NCI-H2107 (cell line): ENCODE data around the gene RND3.

Experiments
- DNase-seq: peaks from one replicate; lab custom pipeline; 2025; lab: John Stamatoyannopoulos, UW

The RND3 gene

DNA sequence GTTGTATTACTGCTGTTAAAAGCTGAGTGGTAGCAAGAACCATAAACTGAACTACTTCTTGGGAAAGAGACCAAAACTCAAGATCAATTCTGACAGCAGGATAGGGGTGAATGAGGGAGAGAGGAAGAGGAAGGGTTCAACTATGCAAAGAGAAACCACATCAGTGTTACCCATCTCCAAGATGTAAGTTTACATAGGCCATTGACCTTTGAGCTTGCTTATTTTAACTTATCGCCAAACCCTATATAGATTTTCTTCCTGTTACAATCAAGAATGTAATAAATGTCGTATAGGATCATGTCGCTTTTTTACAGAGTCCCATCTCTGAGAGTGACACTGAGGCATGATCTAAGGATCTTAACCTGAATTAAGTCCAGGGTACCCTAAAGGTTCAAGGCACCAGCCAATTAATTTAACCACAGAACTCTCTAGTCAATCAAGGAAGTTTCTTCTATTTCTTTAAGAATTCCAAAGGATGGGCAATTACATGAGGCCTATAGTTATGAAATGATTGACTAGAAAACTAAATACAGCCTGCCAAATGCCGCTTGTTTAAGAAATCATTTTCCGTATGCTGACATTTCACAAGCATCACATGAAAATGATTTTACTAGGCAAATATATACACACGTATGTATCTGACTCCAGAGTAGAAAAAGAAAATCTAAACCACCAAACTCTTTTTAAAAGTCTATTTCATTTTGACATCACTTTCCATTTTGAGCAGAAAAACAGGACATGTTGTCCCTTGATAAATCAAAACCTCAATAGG is 11.8 kb downstream of the RND3 start:
- no peak for DNase-seq

DNA sequence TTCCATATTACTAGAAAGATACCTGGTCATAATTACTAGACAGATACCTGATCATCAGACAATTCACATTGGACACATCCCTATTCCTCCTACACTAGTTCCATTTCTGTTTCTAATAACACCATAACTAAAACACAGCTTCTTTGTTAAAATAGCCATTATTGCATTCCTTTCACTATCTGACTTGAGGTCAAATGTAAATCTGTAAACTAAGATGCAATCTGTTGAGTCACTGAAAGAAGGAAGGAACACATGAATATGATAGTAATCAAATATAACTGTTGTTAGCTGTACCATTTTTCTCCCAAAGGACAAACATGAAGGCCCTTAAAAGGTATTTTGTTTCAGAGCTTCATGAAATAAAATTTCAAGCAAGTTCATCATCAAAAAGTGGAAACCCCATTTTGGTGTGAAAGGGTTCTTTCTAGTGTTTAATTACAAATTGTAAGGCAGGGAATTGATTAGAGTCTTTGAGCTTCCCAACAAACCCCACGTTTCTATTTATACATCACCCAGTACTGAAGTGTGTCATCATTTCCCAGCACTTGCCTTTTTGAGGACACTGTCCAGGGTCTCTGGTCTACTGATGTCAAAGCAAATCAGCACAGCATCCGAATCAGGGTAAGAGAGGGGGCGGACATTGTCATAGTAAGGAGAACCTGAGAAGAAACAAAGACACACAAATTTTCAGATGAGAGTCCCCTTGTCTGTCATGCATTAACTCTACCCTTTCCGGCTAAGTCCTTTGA is 13.0 kb downstream of the RND3 start:
- DNase-seq: no peak

GRCh38 chr2:150473767-150474166 is 13.7 kb downstream of the RND3 start:
- no peak for DNase-seq

DNA sequence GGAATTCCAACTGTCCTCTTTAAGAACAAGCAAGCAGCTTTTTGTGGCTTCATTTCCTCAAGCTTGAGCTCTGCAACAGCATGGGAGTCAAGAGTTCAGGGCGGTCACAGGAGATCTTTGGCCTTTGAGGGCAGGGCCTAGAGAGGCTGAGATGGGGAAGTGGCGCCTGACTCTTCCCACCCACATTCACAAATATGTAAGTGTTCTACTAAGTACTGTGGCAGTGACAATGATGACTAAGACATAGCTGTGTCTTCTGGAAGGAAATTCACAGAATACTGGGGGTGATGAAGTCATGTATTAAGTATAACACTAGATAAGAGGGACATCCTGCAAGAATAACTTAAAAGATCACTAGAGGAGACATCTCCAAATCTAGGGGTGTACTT is 15.0 kb downstream of the RND3 start:
- no peak for DNase-seq

DNA sequence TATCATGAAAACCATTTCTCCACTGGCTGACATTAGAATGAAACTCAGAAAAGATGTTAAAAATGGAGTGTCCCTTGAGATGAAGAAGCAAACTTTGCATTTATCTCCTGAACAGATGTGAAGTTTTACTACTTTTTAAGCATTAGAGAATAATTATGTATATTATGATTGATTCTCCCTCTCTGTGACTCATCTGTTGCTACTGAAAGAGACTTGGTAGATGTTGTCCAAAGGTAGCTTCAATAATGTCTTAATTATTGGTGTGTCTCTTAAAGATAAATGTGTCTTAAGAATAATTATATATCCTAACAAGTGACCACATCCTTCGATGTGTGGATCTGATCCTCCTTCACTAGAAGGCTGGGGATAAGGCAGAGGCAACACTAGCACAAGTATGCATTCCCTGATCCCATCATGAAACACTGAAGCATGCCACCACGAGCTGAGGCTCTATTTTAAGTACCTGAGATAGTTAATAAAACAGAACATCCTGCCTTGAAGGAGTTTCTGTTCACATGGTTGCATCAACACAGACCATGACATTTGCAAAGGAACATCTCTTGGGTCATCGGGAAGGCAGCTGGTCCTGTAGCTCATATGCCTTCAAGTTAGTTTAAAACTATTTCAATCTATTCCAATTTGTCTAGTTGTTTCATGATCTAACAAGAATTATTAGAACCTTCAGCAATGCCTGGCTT is 15.5 kb downstream of the RND3 start:
- no peak for DNase-seq

DNA sequence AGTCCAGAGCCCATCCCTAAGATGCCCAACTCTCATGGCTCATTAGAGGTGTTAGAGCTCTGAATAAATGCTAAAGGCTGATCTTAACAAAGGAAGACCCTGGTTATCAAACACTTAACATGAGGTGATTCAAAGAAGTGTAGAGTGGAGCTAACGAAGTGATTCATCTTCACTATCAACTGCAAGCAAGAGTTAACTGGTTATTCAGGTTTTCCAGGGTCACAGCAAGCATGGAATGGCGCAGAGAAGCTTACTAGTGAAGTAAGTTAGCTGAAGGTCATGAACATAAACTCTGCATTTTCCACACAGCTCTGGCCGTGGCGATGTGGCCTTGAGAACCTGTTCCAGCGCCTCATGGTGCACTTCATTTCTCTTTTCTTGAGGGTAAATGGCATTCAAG is 17.0 kb downstream of the RND3 start:
- no peak for DNase-seq

GRCh38 chr2:150469706-150470274 is 17.7 kb downstream of the RND3 start:
- no peak for DNase-seq

DNA sequence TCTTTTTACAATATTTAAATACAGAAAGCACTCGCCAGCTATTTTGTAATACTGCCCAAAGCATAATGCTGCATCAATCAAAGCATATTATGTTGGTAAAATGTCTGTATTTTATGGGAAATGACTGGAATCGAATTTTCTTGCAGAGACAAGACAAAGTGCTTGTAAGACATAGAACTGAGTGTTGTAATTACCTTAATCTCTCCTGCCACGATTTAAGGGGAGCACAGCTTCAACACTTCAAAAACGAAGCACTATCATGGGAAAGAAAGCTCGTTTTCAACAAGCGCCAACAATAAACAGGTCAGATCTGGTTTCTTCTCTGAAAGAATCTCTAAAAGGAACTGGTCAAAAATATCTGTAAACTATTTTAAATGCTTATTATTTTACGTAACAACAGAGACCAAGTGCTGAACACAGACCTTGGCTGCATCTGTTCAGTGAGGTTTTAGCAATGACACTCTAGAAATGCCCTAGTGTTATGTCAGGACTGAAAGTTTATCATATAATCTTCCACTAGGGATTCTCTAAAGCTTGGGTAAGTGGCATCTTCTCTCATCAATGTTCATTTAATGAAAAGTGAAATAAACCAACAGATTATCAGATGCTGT is 19.0 kb downstream of the RND3 start:
- DNase-seq: no peak

DNA sequence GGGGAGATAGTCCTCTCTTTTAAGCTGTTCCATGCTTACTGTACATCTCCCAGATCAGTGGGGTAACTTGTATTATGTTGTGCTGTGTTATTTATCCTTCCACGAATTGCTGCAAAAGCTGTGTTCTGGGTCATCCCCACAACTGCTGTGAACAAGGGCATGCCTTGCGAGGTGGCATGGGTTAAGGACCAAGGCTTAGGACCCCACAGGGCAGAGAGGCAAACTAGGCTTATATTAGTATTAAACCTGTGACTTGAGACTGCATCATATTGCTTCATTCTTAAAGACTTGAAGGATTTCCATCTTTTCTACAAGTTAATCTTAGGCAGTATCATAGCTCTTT is 19.9 kb downstream of the RND3 start:
- DNase-seq: no peak

GRCh38 chr2:150466741-150467620 is 20.5 kb downstream of the RND3 start:
- no peak for DNase-seq

- DNase-seq: no peak
These were observed 21.5 kb downstream of the RND3 start for GRCh38 chr2:150465703-150466569.

- no peak for DNase-seq
These were observed 22.5 kb downstream of the RND3 start for GRCh38 chr2:150464986-150465385.

DNA sequence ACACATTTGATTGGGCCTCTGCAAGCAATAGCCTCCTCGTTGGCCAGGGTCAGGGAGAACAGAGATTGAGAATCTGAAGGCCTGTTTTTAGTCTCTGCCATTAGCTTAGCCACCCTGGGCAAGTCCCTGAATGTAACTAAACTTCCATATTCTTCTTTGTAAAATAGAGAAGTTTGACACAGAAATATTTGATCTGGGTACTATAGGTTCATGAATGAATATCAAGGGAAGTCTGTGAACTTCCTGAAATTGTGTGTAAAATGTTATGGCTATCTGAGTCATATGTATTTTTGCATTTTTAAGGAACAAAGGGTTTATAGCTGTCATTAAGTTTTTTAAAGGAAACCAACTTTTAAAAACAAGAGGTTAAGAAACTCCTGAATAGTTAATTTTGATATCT is 23.2 kb downstream of the RND3 start:
- no peak for DNase-seq

GRCh38 chr2:150462770-150463169 is 24.7 kb downstream of the RND3 start:
- no peak for DNase-seq

DNA sequence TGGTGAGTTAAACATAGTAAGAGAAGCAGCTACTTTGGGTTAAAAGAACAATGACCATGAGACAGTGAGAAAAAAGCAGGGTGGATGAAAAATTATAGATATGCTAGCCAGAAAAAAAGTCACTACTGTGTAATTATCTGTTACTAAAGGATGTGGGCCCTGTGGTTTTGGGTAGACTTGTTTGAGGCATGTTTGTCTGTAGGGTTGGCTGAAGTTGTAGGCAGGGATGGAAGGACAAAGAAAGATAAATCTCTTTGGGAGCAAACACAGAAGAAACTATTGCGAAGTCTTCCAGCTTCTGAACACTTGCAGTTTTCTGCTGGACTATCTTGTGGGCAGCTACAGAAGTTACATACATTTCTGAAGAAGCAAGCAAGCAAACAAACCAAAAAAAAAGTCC is 28.2 kb downstream of the RND3 start:
- DNase-seq: no peak

DNA sequence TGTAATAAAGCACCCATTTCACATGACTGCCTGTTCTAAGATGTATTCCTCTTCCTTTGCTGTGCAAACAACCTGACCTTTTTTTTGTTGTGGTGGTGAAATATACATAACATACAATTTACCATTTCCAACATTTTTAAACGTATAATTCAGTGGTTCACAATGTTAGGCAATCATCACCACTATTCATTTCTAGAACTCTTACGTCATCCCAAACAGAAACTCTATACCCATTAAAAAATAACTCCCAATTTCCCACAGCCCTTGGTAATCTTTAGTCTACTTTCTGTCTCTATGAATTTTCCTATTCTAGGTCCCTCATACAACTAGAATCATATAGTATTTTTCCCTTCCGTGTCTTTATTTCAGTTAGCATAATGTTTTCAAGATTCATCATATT is 36.7 kb downstream of the RND3 start:
- no peak for DNase-seq

DNA sequence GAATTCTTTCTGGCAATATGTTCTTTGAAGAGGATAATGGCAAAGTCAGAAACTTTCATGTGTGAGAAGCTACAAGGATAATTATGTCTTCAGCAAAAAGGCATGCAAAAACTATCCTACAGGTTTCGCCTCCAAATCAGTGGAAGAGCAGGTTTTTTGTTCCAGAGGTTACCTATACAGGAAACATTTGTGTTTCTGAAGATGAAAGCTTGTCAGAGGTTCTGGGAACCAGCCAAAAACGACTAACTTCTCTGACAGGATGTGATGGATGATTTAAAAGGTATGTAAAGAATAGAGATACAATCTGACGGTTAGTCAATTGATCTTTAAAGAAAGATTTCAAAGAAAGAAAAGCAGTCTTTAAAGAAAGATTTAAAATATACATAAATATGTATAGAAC is 37.6 kb downstream of the RND3 start:
- DNase-seq: no peak

- no peak for DNase-seq
These were observed 42.1 kb downstream of the RND3 start for GRCh38 chr2:150445398-150445797.

DNA sequence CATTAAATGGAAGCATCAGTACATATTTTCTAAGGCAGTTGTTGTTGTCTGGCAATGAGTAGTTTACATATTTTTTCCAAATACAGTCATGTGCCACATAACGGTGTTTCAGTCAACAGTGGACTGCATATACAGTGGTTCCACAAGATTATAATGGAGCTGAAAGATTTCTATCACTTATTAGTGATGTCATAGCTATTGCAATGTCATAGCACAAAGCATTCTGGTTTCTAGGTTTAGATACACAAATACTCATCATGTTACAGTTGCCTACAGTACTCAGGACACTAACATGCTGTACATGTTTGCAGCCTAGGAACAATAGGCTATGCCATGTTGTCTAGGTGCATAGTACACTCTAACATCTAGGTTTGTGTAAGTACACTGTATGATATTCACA is 45.0 kb downstream of the RND3 start:
- no peak for DNase-seq

- no peak for DNase-seq
These were observed 45.7 kb downstream of the RND3 start for GRCh38 chr2:150441784-150442183.
